ENCODE data around the gene BRAP.
A peak's percentile ranks its signal among the peaks of the same experiment; 100 is the strongest.

Gene BRAP

GRCh38 chr12:111638556-111638955 lies 47.2 kb downstream of the BRAP start:
- no peak overlapping the region for H3K27ac ChIP-seq
- H3K36me3 ChIP-seq (replicated peaks): peaks cover 11% of the 10 kb centered on the region
- TF ChIP-seq, protein P1, sequence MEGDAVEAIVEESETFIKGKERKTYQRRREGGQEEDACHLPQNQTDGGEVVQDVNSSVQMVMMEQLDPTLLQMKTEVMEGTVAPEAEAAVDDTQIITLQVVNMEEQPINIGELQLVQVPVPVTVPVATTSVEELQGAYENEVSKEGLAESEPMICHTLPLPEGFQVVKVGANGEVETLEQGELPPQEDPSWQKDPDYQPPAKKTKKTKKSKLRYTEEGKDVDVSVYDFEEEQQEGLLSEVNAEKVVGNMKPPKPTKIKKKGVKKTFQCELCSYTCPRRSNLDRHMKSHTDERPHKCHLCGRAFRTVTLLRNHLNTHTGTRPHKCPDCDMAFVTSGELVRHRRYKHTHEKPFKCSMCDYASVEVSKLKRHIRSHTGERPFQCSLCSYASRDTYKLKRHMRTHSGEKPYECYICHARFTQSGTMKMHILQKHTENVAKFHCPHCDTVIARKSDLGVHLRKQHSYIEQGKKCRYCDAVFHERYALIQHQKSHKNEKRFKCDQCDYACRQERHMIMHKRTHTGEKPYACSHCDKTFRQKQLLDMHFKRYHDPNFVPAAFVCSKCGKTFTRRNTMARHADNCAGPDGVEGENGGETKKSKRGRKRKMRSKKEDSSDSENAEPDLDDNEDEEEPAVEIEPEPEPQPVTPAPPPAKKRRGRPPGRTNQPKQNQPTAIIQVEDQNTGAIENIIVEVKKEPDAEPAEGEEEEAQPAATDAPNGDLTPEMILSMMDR (IDR thresholded peaks at IDR 0.05; ENCODE audit: low read depth, low read length, missing control alignments): no peak
- H3K4me3 ChIP-seq (ENCODE audit: low read depth, low read length): no peak overlapping the region
- in situ Hi-C loops (cut with HindIII; ENCODE audit: low pct_ligation_motif_present, low sequenced_read_pairs): no loop called here
- no peaks in the 10 kb centered on the region for H3K27me3 ChIP-seq (replicated peaks)
- DNase-seq: no peak

GRCh38 chr12:111636209-111636945 lies 49.4 kb downstream of the BRAP start:
- in situ Hi-C loops (cut with HindIII; ENCODE audit: low pct_ligation_motif_present, low sequenced_read_pairs): no loop called here
- Histone ChIP-seq H3K27ac (peak overlapping the region; percentile 45), H3K36me3 (replicated peaks) (no peaks in the 10 kb centered on the region), H3K27me3 (replicated peaks) (no peaks in the 10 kb centered on the region), H3K4me3 (ENCODE audit: low read depth, low read length) (no peak overlapping the region)
- peak; percentile 40 for DNase-seq
- TF ChIP-seq, protein P1 (IDR thresholded peaks at IDR 0.05; ENCODE audit: low read depth, low read length, missing control alignments): no peak

DNA sequence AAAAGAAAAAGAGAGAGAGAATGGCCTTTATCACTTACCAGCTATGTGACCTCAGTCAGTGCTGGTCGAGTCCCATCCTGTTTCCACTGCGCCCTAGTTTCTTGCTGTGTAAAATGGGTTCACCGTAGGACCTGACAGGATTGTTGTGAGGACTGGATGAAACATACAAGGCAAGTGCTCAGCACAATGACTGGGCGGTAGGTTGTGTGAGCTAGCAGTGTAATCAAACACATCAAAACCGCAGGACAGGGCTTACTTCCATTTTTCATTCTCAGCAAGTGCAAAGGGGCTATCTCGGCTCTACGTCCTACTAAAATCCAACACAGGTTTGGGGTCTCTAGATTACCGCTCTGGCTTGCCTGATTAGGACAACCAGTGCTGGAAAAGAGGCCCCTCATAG lies 50.2 kb downstream of the BRAP start:
- TF ChIP-seq, protein P1 (IDR thresholded peaks at IDR 0.05; ENCODE audit: low read depth, low read length, missing control alignments): no peak
- no peaks in the 10 kb centered on the region for H3K27me3 ChIP-seq (replicated peaks)
- no peak overlapping the region for H3K27ac ChIP-seq
- DNase-seq: no peak
- H3K36me3 ChIP-seq (replicated peaks): no peaks in the 10 kb centered on the region
- no peak overlapping the region for H3K4me3 ChIP-seq (ENCODE audit: low read depth, low read length)
- in situ Hi-C loops (cut with HindIII; ENCODE audit: low pct_ligation_motif_present, low sequenced_read_pairs): no loop called here

- no peak for DNase-seq
- TF ChIP-seq, protein P1 (IDR thresholded peaks at IDR 0.05; ENCODE audit: low read depth, low read length, missing control alignments): no peak
- in situ Hi-C loops (cut with HindIII; ENCODE audit: low pct_ligation_motif_present, low sequenced_read_pairs): no loop called here
- Histone ChIP-seq H3K27me3 (replicated peaks) (no peaks in the 10 kb centered on the region), H3K4me3 (ENCODE audit: low read depth, low read length) (no peak overlapping the region), H3K36me3 (replicated peaks) (no peaks in the 10 kb centered on the region), H3K27ac (no peak overlapping the region)
Measured at GRCh38 chr12:111628505-111629260, 57.1 kb downstream of the BRAP start.

DNA sequence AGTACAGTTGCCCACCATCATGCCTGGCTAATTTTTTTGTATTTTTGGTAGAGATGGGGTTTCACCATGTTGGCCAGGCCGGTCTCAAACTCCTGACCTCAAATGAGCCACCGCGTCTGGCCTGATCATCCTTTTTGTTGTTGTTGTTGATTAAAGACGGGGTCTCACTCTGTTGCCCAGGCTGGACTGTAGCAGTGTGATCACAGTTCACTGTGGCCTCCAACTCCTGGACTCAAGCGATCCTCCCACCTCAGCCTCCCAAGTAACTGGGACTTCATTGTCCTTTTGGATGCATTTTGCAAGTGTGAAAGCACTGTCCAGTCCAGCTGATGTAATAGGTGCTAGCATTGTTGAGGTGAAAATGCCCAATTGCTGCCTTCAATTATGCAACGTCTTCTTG lies 59.5 kb downstream of the BRAP start:
- TF ChIP-seq, protein P1 (IDR thresholded peaks at IDR 0.05; ENCODE audit: low read depth, low read length, missing control alignments): no peak
- Histone ChIP-seq H3K27ac (no peak overlapping the region), H3K4me3 (ENCODE audit: low read depth, low read length) (no peak overlapping the region), H3K36me3 (replicated peaks) (no peaks in the 10 kb centered on the region), H3K27me3 (replicated peaks) (no peaks in the 10 kb centered on the region)
- in situ Hi-C loops (cut with HindIII; ENCODE audit: low pct_ligation_motif_present, low sequenced_read_pairs): no loop called here
- DNase-seq: no peak

Measured in brain microvascular endothelial cell (primary cell).